ENCODE results near the gene CARS2.
A peak's percentile ranks its signal among the peaks of the same experiment; 100 is the strongest.
"Not testable (repeated sequence)": the region's sequence is repeated elsewhere in the genome, so short reads cannot be mapped to it uniquely, and the experiment has no call there.

The CARS2 gene

DNA sequence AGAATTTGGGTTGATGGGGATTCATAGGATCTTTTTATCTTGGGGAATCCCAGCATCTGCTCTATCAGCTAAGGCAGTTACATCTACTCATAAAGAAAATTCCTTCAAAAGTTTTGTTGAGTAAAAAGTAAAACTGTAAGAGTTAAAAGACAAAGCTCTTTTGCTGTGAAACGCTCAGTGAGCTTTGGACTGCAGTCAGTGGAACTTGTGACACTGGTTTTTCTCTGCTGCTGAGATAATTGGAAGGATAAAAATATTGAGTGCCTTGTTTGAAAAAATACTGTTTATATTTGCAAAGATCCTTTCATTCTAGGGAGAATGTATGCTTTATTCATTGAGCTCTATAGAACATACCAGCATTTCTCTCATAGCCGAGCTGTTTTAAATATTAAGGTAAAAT is 85.3 kb downstream of the CARS2 start:
- no peak for DNase-seq (ENCODE audit: low read depth in 1 of 2, low spot score in 1 of 2)

DNA sequence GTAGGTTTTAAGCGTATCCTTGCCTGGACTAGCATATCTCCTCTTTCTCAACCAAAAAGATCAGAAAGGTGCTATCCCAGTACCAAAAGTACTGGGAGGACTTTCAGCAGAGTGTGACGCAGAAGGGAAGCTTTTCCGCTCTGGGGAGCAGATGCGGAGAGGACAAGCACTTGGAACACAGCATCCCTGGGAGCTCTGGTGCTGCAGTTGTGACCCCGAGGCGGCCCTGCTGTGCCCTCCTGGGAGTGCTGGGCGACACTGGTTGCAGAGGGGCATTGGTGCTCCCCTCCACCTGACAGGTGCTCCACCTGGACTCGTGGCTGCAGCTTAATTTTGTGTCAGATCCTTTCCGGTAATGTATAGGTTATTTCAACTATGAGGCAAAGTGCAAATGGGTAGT is 87.1 kb downstream of the CARS2 start:
- DNase-seq (ENCODE audit: low read depth in 1 of 2, low spot score in 1 of 2), result no peak

- no peak for DNase-seq (ENCODE audit: low read depth in 1 of 2, low spot score in 1 of 2)
Measured at GRCh38 chr13:110618167-110618566, 87.7 kb downstream of the CARS2 start.

- DNase-seq (ENCODE audit: low read depth in 1 of 2, low spot score in 1 of 2), result no peak
Measured at GRCh38 chr13:110617321-110618072, 88.4 kb downstream of the CARS2 start.

GRCh38 chr13:110616103-110617101 is 89.5 kb downstream of the CARS2 start:
- peak in 1 of 2 donors; percentile 27 for DNase-seq (ENCODE audit: low read depth in 1 of 2, low spot score in 1 of 2)

DNA sequence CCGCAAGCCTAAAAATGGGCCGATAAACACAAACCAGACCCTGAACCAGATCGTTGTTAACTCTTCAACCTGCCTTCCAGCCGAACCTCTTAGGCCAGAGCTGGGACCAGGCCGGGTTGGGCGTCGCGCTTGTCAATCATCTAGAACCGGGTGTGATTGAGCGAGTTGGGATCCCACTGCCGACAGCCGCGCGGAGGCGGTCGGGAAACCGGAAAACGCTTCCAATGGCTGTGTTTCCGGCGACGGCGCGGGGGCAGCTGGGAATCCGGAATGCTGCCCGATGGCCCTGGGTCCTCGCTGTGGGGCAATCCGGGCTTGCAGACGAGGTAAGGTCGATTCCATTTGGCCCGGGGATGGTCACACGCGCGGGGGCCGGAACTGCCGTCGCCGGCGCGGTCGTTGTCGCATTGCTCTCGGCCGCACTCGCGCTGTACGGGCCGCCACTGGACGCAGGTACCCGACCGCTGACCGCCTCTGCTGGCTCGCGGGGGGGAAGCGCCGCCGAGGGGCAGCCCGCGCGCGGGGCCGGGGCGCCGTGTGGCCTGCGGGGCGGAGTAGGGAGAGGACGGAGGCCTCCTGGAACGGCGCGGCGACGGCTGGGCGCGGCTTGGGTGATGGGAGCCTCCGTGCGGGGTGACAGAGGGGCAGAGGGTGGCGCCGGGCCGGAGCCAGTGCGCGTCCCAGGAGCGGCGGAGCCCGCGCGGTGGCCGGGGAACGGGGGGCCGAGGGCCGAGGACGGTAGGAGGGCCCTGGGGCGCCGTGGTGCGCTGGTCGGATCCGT is 90.4 kb downstream of the CARS2 start, which contains the start of gene NAXD:
NAXD (plus strand) TSS at position 224 of the 781 bp plus-strand sequence; CDS start at position 281, 57 bp downstream.
- DNase-seq (ENCODE audit: low read depth in 1 of 2, low spot score in 1 of 2), result peak; percentile 51 to 73

DNA sequence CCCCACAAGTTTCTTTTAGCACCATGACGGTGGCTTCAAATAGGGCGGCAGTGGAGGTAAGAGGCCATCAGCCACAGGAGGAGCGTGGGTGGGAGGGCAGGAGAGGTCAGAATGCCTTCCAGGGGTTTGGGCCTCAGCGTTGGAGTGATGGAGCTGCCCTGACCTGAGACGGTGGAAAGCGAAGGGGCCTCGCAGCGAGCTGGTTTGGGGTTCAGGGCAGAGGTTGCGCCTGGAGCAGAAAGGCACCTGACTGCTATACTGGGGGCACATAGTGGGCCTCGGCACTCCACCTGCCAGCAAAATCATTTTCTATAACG is 91.0 kb downstream of the CARS2 start:
- no peak for DNase-seq (ENCODE audit: low read depth in 1 of 2, low spot score in 1 of 2)

DNA sequence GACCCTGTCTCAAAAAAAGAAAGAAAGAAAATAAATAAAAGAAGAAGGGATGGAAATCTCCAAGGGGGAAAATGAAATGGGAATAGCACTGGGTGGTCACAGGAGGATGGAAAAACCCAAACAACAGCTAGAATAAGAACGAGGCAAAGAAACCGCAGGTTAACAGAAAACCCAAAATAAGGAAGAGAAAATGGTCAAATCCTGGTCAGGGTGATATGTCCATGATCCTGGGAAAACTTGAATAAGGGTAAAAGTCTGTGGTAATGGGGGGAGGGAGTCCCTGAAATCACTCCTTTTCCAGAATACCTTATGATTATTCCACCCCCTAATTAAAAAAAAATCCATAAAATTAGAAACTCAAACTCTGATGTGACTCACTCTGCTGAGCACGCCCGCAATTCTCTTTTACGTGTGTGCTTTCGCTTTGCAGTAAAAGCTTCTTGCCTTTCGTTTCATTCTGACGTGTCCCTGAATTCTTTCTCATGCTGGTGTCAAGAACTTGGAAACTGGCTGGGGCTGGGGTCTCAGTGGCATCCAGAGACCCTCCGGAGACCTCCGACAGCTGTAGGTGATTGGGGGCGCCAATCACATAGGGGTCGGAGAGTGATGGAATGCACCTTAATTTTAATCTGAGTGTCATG is 94.8 kb downstream of the CARS2 start:
- DNase-seq (ENCODE audit: low read depth in 1 of 2, low spot score in 1 of 2), result no peak

- no peak for DNase-seq (ENCODE audit: low read depth in 1 of 2, low spot score in 1 of 2)
Measured at GRCh38 chr13:110607675-110608224, 98.2 kb downstream of the CARS2 start.

- not testable (repeated sequence) for DNase-seq (ENCODE audit: low read depth in 1 of 2, low spot score in 1 of 2)
Measured at GRCh38 chr13:110606281-110606680, 99.6 kb downstream of the CARS2 start.

DNA sequence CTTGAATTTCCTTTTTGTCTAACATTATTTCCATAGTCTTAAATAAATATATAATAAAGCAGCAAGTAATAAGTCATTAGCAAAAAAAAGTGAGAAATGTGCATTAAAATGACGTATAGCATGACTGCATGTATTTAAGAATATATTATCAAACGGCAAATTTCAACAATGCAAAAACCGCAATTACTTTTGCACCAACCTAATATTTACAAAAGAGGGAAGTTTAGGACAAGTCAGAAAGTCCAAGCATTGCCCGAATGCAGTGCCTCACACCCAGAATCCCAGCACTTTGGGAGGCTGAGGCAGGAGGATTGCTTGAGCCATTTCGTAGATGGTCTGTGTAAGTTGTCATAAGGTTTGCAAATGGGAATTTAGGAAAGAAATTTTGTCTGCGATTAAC is 100.8 kb downstream of the CARS2 start:
- no peak for DNase-seq (ENCODE audit: low read depth in 1 of 2, low spot score in 1 of 2)

GRCh38 chr13:110600980-110601379 is 104.9 kb downstream of the CARS2 start:
- no peak for DNase-seq (ENCODE audit: low read depth in 1 of 2, low spot score in 1 of 2)

GRCh38 chr13:110600261-110600819 is 105.6 kb downstream of the CARS2 start:
- DNase-seq (ENCODE audit: low read depth in 1 of 2, low spot score in 1 of 2), result no peak

DNA sequence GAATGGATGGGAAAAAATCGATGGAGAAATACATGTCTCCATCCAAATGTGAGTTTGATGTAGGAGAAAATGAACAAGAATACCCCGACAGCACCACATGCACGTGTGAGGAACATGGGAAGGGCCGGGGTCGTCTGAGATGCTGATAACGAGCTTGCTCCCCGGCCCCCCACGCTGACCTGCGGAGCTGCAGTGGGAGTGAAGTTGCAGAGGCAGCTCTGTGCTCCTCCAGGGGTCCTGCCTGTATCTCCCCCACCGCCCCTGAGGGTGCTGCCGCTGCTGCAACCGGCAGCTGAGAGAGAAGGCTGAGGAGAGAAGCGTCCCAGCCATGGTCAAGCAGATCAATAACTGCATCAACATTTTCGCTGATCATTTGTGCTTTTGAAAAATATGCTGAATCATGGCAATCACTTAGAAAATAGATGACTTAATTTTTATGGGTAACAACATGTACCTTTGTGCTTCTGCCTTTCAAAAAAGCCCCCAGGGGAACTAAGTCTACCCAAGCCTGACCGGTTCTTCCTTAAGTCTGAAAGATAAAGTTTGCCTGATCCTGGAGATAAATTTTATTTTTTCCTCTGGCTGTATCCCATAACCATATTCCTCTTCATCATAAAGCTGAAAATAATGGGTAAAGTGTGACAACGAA is 108.8 kb downstream of the CARS2 start:
- no peak for DNase-seq (ENCODE audit: low read depth in 1 of 2, low spot score in 1 of 2)

DNA sequence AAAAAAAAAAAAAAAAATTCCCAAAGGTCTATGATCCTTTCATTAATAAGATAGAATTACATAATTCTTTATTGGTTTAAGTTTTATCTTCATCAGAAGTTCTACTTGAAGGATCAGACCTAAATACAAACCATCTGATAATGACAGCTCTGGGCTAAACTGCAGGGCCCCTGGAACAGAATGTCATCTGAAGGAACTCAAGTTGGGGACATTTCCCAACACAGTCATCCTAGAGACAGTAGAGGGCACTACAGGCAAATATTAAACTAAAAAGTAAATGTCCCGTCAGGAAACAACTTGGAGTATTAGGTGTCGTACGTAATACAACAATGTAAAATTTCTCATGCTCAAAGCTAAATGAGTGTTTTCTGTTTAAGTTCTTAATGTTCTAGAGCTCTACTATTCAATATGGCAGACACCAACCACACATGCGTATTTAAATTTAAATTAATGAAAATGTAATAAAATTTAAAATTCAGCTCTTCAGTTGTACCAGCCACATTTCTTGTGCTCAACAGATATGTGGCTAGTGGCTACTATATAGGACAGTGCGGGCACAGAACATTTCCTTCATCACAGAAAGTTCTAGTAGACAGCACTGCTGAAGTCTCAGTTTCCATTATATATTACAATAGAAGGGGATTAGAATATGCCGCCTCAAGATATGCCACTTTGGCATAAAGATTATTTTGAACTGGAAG is 112.3 kb downstream of the CARS2 start:
- DNase-seq (ENCODE audit: low read depth in 1 of 2, low spot score in 1 of 2), result no peak

GRCh38 chr13:110592665-110593064 is 113.3 kb downstream of the CARS2 start:
- DNase-seq (ENCODE audit: low read depth in 1 of 2, low spot score in 1 of 2), result no peak

All from stimulated activated CD4-positive, alpha-beta T cell treated with anti-CD3 and anti-CD28 coated beads, Interleukin-15, amount 100 ng/mL, for 1 hour (primary cell).